ENCODE data around the gene AKAP13. TPM values are rescaled to one million over a fixed set of nuclear protein-coding genes. Genes with fewer than 3 reads are reported as not detected.

AKAP13 gene
- total and polyA plus RNA-seq, 2 of the 8 experiments (the other 6 are each of a cell fraction or from before 2014, with no cell fraction given), result 14.0 to 46.2 TPM

- no peak overlapping the region for H4K5ac ChIP-seq (ENCODE audit: insufficient read length, low read depth, low read length)
- H2AFZ ChIP-seq (ENCODE audit: low read length), result no peak overlapping the region
- H3K4me1 ChIP-seq (replicated peaks in 1 of 4; ENCODE audit: control insufficient read depth in 3 of 4, insufficient read depth in 4 of 4, low read length in 3 of 4), result peaks cover 0 to 8% (median 3%) of the 10 kb centered on the region in 4 experiments; a peak in 4 of 7 replicates
- no peak overlapping the region for H3K4me3 ChIP-seq (ENCODE audit: extremely low read depth in 1 of 4, insufficient read depth in 2 of 4, low read depth in 3 of 4, low read length in 4 of 4)
- no peak overlapping the region for H3K14ac ChIP-seq (ENCODE audit: insufficient read length)
- no peak overlapping the region for H3K23ac ChIP-seq (ENCODE audit: insufficient read length)
- peaks cover 0 to 41% of the 10 kb centered on the region in 2 experiments; a peak in 2 of 4 replicates for H3K79me2 ChIP-seq (ENCODE audit: control insufficient read depth in 1 of 2, insufficient read depth in 2 of 2, low read length in 2 of 2)
- FAIRE-seq, result no peak
- no peak overlapping the region for H3K4me2 ChIP-seq (ENCODE audit: insufficient read depth in 1 of 2, low read depth in 2 of 2, low read length in 2 of 2)
- H3K9me3 ChIP-seq (ENCODE audit: insufficient read depth in 2 of 2, low read depth in 1 of 2, low read length in 1 of 2), result no peaks in the 10 kb centered on the region
- no peak overlapping the region for H2BK20ac ChIP-seq (ENCODE audit: low read length)
- H3K23me2 ChIP-seq (ENCODE audit: low read depth, low read length), result no peaks in the 10 kb centered on the region
- no peak overlapping the region for H3K18ac ChIP-seq (ENCODE audit: extremely low read depth, low read length)
- H2BK5ac ChIP-seq (ENCODE audit: low read depth, low read length), result no peak overlapping the region; the same call in 1 of the 2 replicates
- H2AK5ac ChIP-seq (ENCODE audit: low read depth, low read length), result no peak overlapping the region
- no peak overlapping the region for H2BK12ac ChIP-seq (ENCODE audit: low read depth, low read length)
- no peak overlapping the region for H2BK15ac ChIP-seq (ENCODE audit: low read length)
- H2BK120ac ChIP-seq (replicated peaks; ENCODE audit: low read depth, low read length), result no peak overlapping the region
- no peak for DNase-seq (ENCODE audit: low read depth in 1 of 2, low spot score in 2 of 2)
- no peak overlapping the region for H3K9ac ChIP-seq (replicated peaks in 1 of 4; ENCODE audit: extremely low read depth in 1 of 4, low read depth in 3 of 4, low read length in 3 of 4)
- H4K91ac ChIP-seq (replicated peaks; ENCODE audit: insufficient read length, low read length), result no peak overlapping the region
- no peak overlapping the region; the same call in 1 of the 2 replicates for H3K27ac ChIP-seq (ENCODE audit: low read depth, low read length)
- no peak for TF ChIP-seq GTF2F1 (IDR thresholded peaks at IDR 0.05; ENCODE audit: borderline replicate concordance, low read depth, low read length)
- no peak for TF ChIP-seq MAX (IDR thresholded peaks at IDR 0.05)
- no peak for TF ChIP-seq KDM5A (IDR thresholded peaks at IDR 0.05; ENCODE audit: low read length)
- TF ChIP-seq HDAC2 (IDR thresholded peaks at IDR 0.05; ENCODE audit: borderline replicate concordance in 1 of 2, low read depth in 2 of 2, low read length in 2 of 2), result no peak
- TF ChIP-seq JUND (IDR thresholded peaks at IDR 0.05; ENCODE audit: low read length), result no peak
- TF ChIP-seq RFX5 (IDR thresholded peaks at IDR 0.05; ENCODE audit: borderline replicate concordance, low read depth, low read length), result no peak
- no peak for TF ChIP-seq CHD1 (IDR thresholded peaks at IDR 0.05; ENCODE audit: low read depth, low read length)
- 95% methylated on average over 8 of the region's 8 CpGs; no CpG with 5 or more reads in 1 of the 2 experiments for WGBS, 2 experiments (ENCODE audit: extremely low coverage in 1 of 2, insufficient coverage in 1 of 2, insufficient read length in 1 of 2, insufficient replicate concordance in 2 of 2, low coverage in 1 of 2, low lambda C conversion rate in 2 of 2, missing lambda C conversion rate in 1 of 2)
- peaks cover 0 to 2% (median under 1%) of the 10 kb centered on the region in 4 experiments; a peak in 5 of 8 replicates for H3K36me3 ChIP-seq (ENCODE audit: control insufficient read depth in 2 of 4, insufficient read depth in 4 of 4, low read length in 3 of 4)
- H4K8ac ChIP-seq (ENCODE audit: extremely low read depth, insufficient read depth, low read length), result no peak overlapping the region
- H3K4ac ChIP-seq (replicated peaks; ENCODE audit: insufficient read length, low read depth, low read length), result no peak overlapping the region
- H4K20me1 ChIP-seq (replicated peaks in 1 of 2; ENCODE audit: control insufficient read depth in 1 of 2, insufficient read depth in 2 of 2, low read length in 2 of 2), result peaks cover 10 to 19% of the 10 kb centered on the region in 2 experiments
- peaks cover 19% of the 10 kb centered on the region for H3K79me1 ChIP-seq (ENCODE audit: low read depth, low read length)
- CTCF ChIA-PET (ENCODE audit: partially characterized antibody), result interaction anchor here (0.9 to 3.9 kb wide), 5 partner anchors 14 to 78 kb away, joined by 3 to 14 read pairs (median 10); no protein-coding TSS in a partner anchor
- POLR2A ChIA-PET (ENCODE audit: partially characterized antibody), result interaction anchor here (5.1 kb wide), 1 partner anchor 12 kb away, joined by 22 read pairs; no protein-coding TSS in a partner anchor
- H3K56ac ChIP-seq (replicated peaks; ENCODE audit: insufficient read length, low read depth, low read length), result no peak overlapping the region
- H3K27me3 ChIP-seq (replicated peaks in 1 of 4; ENCODE audit: control insufficient read depth in 3 of 4, extremely low read depth in 1 of 4, insufficient read depth in 3 of 4, low read length in 3 of 4), result no peaks in the 10 kb centered on the region
Observed at GRCh38 chr15:85762756-85763127, 382.3 kb downstream of the AKAP13 start.

Data from H1 (cell line).